Hepatocyte (in vitro differentiated cells): ENCODE results near the gene NHS.

Source experiments
- EZH2 ChIP-seq: fragments of 200-600 bp; sonication (generic); IDR thresholded peaks from 2 replicates; pipeline ENCODE4 v1.6.1; 2016; ENCODE audit warnings: antibody characterized with exemption, mild to moderate bottlenecking, borderline replicate concordance
- TF ChIP-seq, protein P1 (sequence below): fragments of 200-600 bp; sonication (generic); IDR thresholded peaks from 2 replicates; pipeline ENCODE4 v1.5.1; 2016; ENCODE audit warnings: antibody characterized with exemption, mild to moderate bottlenecking; ENCODE audit not compliant: poor library complexity

GRCh38 chrX:17674601-17675000 lies 299.6 kb downstream of the NHS start:
- TF ChIP-seq, protein P1, sequence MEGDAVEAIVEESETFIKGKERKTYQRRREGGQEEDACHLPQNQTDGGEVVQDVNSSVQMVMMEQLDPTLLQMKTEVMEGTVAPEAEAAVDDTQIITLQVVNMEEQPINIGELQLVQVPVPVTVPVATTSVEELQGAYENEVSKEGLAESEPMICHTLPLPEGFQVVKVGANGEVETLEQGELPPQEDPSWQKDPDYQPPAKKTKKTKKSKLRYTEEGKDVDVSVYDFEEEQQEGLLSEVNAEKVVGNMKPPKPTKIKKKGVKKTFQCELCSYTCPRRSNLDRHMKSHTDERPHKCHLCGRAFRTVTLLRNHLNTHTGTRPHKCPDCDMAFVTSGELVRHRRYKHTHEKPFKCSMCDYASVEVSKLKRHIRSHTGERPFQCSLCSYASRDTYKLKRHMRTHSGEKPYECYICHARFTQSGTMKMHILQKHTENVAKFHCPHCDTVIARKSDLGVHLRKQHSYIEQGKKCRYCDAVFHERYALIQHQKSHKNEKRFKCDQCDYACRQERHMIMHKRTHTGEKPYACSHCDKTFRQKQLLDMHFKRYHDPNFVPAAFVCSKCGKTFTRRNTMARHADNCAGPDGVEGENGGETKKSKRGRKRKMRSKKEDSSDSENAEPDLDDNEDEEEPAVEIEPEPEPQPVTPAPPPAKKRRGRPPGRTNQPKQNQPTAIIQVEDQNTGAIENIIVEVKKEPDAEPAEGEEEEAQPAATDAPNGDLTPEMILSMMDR: no peak
- no peak for TF ChIP-seq EZH2
